ENCODE results near the gene TRIM13. TPM values are rescaled to one million over a fixed set of nuclear protein-coding genes. Genes with fewer than 3 reads are reported as not detected.
"Not testable (repeated sequence)": the region's sequence is repeated elsewhere in the genome, so short reads cannot be mapped to it uniquely, and the experiment has no call there.

The TRIM13 gene
- total RNA-seq = 26.9 and 31.3 TPM in 2 replicates

DNA sequence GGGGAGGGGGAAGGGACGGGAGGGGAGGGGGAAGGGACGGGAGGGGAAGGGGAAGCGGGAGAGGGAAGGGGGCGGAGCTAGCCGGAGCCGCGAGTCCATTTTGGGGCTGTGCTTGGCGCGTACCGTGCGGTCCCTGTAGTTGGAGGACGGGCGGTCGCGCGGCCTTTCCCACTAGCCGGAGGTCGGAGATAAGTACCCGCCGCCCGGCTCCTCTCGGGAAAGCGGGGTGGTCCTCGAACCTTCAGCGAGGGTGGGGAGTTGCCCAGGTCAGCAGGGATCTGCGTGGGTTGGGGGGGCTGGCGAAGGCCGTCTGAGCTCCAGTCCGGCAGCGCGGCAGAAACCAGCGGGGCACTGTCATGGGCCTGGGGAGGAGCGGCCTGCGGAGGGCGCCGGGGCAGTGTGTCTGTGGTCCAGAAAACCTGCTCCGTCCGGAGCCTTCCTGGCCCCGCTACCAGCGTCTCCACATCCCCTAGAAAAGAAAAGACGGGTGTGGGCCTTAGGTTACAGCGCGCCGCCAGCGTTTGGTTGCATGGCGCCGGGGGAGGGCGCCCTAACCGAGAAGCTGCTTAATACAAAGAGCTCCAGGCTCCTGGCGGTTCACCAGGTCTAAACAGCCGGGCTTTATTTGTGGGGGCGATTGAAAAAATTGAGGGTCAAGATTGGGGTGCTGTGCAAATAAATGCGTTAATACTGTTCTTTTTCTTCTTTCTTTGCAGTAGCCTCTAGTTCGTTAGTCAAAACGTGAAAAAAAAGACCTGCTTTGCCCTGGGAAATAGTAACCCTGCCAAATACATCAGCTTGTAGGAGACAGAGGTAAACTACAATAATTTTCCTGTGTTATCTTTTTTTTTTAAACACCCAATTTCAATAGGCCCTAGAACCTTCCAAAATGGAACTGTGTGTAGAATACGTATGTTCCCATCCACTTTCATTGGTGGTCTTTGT, at the start of gene TRIM13:
TRIM13 (plus strand) TSS at position 92 of the 945 bp plus-strand sequence. CDS start 14,899 bp downstream, outside the sequence.
- peak; percentile 76 for DNase-seq (ENCODE audit: low read depth)

DNA sequence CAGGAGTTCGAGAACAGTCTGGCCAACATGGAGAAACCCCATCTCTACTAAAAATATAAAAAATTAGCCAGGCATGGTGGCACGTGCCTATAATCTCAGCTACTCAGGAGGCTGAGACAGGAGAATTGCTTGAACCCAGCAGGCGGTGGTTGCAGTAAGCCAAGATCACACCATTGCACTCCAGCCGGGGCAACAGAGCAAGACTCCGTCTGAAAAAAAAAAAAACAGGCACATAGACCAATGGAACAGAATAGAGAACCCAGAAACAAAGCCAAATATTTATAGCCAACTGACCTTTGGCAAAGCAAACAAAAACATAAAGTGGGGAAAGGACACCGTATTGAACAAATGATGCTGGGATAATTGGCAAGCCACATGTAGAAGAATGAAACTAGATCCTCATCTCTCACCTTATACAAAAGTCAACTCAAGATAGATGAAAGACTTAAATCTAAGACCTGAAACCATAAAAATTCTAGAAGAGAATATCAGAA, 48.0 kb upstream of the TRIM13 start:
- DNase-seq (ENCODE audit: low read depth) = not testable (repeated sequence)

DNA sequence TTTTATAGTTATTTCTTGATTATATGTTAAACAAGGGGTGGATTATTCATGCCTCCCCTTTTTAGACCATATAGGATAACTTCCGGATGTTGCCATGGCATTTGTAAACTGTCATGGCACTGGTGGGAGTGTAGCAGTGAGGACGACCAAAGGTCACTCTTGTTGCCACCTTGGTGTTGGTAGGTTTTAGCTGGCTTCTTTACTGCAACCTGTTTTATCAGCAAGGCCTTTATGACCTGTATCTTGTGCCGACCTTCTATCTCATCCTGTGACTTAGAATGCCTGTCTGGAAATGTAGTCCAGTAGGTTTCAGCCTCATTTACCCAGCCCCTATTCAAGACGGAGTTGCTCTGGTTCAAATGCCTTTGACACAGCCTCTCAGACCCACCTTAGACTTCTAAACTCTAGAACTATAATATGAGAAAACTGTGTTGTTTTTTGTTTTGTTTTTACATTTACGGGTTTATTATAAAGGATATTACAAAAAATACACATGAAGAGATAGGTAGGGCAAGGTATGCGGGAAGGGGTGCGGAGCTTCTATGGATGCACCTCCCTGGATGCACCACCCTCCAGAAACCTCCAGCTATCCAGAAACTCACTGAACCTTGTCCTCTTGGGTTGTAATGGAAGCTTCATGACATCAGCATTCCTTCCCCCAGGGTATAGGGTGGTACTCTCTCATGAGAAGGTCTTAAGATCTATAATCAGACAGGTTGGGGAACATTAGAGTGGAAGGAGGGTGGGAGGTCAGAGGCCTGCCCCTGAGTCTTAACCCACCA, 44.9 kb upstream of the TRIM13 start:
- no peak for DNase-seq (ENCODE audit: low read depth)

GRCh38 chr13:49953560-49953959, 43.3 kb upstream of the TRIM13 start:
- DNase-seq (ENCODE audit: low read depth) = no peak

DNA sequence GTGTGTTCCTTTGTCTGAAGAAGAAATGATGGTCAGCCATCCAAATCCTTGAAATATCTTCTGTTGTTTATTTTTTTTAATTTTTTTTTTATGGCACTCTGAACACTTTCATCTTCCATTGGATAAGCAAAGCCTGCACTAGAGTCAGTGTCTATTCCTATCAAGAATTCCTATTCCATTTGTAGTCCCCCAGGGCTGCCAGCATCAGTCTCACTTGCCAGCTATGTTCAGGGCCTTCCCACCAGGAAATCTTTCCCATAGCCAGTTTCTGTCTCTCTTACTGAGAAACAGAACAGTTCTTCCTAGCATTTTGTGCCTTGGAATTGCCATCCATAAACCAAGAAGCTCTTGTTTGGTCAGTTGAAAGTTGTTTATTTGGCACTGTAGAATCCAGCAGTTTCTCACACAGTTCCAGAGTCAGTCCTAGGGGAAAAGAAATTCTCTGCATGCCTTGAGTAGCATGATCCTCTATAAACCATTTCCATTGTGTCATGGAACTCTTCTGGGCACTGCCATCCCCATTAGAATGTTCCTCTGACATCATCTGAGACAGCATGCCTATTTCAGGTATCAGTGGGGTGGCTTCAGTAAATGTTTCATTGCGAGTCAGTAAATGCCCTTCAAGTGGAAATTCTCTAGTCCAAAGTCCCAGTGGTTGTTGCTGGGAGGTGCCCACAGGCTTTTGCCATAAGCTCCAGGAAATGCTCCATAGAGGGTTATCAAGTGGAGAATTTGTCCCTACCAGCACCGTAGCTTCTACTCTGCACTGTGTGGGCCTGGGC, 42.0 kb upstream of the TRIM13 start:
- peak; percentile 27 for DNase-seq (ENCODE audit: low read depth)

DNA sequence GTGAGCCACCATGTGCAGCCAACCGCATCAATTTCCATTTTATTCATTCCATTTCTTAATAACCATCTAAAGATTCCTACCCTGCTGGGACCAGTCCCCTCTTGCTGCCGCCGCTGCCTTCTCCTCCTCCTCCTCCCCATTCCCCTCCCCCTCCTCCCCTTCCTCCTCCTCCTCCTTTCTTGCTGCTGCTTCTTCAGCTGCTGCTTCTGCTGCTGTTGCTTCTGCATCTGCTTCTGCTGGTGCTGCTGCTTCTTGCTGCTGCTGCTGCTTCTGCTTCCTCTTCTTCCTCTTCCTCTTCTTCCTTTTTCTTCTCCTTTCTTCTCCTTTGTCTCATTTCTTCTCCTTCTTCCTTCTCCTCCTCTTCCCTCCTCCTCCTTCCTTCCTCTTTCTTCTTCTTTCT, 40.7 kb upstream of the TRIM13 start:
- DNase-seq (ENCODE audit: low read depth) = no peak

- DNase-seq (ENCODE audit: low read depth) = no peak
Measured at GRCh38 chr13:49958321-49958720, 38.5 kb upstream of the TRIM13 start.

DNA sequence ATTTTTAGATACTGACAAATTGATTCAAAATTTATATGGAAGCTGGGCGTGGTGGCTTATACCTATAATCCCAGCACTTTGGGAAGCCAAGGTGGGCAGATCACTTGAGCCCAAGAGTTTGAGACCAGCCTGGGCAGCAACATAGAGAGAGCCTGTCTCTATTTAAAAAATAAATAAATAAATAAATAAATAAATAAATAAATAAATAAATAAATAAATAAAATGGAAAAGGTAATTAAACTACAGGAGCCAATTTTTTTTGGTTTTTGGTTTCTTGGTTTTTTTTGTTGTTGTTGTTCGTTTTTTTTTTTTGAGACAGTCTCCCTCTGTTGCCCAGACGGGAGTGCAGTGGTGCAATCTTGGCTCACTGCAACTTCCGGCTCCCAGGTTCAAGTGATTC, 29.4 kb upstream of the TRIM13 start:
- DNase-seq (ENCODE audit: low read depth) = no peak

- no peak for DNase-seq (ENCODE audit: low read depth)
Measured at GRCh38 chr13:49972709-49973108, 24.1 kb upstream of the TRIM13 start.

- DNase-seq (ENCODE audit: low read depth) = no peak
Measured at GRCh38 chr13:49975826-49976225, 21.0 kb upstream of the TRIM13 start.

GRCh38 chr13:49976314-49977258, 20.3 kb upstream of the TRIM13 start:
- peak; percentile 61 for DNase-seq (ENCODE audit: low read depth)

DNA sequence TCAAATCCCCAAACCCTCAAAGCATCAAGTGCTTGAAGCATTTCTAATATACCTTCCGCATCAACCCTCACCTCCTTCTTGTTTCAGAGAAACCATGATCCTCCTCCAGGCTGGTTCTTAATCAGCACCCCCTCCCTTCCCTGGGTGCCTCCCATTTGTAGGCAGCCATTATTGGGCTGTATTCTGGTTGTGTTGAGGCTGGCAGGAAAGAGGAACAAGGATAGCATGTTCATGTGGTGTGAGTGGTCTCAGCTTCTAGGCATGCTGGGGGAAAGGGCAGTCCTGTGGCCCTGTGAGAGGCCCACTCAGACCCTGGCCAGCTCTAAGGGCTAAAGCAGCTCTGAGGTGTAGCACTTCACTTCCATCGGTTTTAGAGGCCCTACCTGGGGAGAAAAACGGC, 18.9 kb upstream of the TRIM13 start:
- DNase-seq (ENCODE audit: low read depth) = no peak

DNA sequence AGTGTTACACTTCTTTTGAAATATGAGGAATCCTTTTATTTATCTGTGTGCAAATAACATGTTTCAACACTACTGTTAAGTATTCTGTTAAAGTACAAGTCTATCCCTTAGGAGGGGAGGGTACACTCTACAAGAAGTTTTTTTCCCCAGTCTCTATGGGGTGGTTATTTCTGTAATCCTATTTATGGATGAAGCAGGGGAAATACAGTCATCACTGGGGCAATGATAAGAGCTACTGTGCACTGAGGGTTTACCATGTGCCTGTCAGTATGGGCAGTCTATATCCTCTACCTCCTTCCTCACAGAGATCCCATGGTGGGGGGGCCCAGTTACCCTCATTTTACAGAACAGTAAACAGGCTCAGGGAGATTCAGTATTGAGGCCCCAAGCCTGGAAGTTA, 16.6 kb upstream of the TRIM13 start:
- DNase-seq (ENCODE audit: low read depth) = no peak

GRCh38 chr13:49985129-49985528, 11.7 kb upstream of the TRIM13 start:
- no peak for DNase-seq (ENCODE audit: low read depth)

DNA sequence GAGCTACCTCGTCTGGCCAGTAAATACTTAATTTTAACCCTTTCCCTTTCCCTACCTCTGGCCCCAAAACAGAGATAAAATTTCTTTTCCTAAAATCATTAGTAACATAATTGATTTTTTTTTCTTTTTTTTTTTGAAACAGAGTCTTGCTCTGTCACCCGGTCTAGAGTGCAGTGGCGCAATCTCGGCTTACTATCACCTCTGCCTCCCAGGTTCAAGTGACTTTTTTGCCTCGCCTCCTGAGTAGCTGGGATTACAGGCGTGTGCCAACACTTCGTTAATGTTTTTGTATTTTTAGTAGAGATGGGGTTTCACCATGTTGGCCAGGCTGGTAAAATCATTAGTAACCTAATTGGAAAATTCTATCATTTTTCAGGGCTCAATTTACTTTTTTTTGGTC, 10.4 kb upstream of the TRIM13 start:
- DNase-seq (ENCODE audit: low read depth) = no peak

- not testable (repeated sequence) for DNase-seq (ENCODE audit: low read depth)
Measured at GRCh38 chr13:49990612-49991011, 6.2 kb upstream of the TRIM13 start.

GRCh38 chr13:49993111-49993510, 3.7 kb upstream of the TRIM13 start:
- no peak for DNase-seq (ENCODE audit: low read depth)

DNA sequence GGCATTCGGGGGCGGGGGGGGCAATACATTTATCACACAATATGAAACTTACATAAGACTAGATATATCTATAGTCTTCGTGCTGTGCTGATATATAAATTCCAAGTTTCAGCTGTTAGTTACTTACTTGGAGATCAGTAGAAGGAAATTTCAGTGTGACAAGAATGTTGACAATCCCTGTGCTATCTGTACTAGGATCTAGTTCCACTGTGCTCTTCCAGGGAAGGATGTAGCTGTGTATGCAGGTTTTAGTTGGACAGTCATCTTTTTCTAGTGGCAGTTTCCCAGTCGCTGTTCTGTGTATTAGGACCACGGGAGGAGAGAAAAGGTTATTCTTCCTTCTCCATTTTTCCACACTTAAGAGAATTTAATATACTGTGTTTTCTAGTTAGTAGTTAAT, 3.2 kb upstream of the TRIM13 start:
- no peak for DNase-seq (ENCODE audit: low read depth)

DNA sequence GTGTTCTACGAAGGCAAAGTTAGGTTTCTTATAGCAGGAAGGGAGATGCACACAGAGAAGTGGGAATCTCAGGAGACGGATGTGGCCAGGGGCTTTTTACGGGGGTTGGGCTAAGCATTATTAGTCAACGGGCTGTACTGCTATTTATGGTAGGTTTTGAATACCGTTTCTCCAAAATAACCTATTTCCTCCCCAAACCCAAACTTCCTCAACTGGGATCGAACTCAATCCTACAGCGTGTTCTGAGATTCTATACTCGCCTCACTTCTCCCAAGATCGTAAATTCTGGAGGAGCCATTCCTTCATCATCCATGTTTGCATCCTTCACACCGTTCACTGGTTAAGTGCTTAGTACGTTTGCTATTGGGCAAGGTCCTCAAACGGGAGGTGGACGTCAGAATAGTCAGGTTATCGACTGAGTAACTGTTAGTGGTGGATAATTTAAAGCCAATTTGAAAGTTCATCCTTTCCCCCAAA, 1.2 kb upstream of the TRIM13 start:
- DNase-seq (ENCODE audit: low read depth) = no peak

- peak; percentile 58 for DNase-seq (ENCODE audit: low read depth)
Measured at GRCh38 chr13:49996161-49996915, 504 bp upstream of the TRIM13 start.
